Glutamatergic neuron (in vitro differentiated cells): ENCODE measurements around the gene COTL1. TPM values are rescaled to one million over a fixed set of nuclear protein-coding genes. Genes with fewer than 3 reads are reported as not detected.

Source experiments
- DNase-seq: peaks from one replicate; pipeline ENCODE4 v3.0.0; 2022
- H3K27ac Mint-ChIP-seq: one replicate; pipeline ENCODE4 v1.8.0; 2020; ENCODE audit warnings: mild to moderate bottlenecking, mixed read lengths, inconsistent platforms; ENCODE audit not compliant: unreplicated experiment
- H3K27me3 Mint-ChIP-seq: one replicate; pipeline ENCODE4 v1.8.0; 2020; ENCODE audit warnings: mild to moderate bottlenecking, moderate library complexity, mixed read lengths, inconsistent platforms; ENCODE audit not compliant: unreplicated experiment
- H3K36me3 Mint-ChIP-seq: one replicate; pipeline ENCODE4 v1.8.0; 2020; ENCODE audit warnings: mild to moderate bottlenecking, mixed read lengths, inconsistent platforms; ENCODE audit not compliant: unreplicated experiment
- H3K4me1 Mint-ChIP-seq: one replicate; pipeline ENCODE4 v1.8.0; 2020; ENCODE audit warnings: mild to moderate bottlenecking, low read depth, mixed read lengths, inconsistent platforms; ENCODE audit not compliant: unreplicated experiment
- H3K4me3 Mint-ChIP-seq: one replicate; pipeline ENCODE4 v1.8.0; 2020; ENCODE audit warnings: mild to moderate bottlenecking, mixed read lengths, inconsistent platforms; ENCODE audit not compliant: unreplicated experiment
- H3K9me3 Mint-ChIP-seq: one replicate; pipeline ENCODE4 v1.8.0; 2020; ENCODE audit warnings: mild to moderate bottlenecking, moderate library complexity, mixed read lengths, inconsistent platforms; ENCODE audit not compliant: unreplicated experiment
- CTCF ChIP-seq: fragments of 200-600 bp; sonication (generic); IDR thresholded peaks from one replicate; pipeline ENCODE4 v1.5.0; 2021; ENCODE audit not compliant: partially characterized antibody, unreplicated experiment
- total RNA-seq: library from RNA; stranded (reverse); fragmentation: NEBNext Ultra II Directional; extraction: Animal tissue kit (Norgen Biotek cat#: 25700); gene quantifications from one replicate; pipeline ENCODE4 v1.2.1, GENCODE V29; 2021; ENCODE audit not compliant: unreplicated experiment

COTL1 gene
- total RNA-seq, 1 donor from 2014 or later = 545 TPM

GRCh38 chr16:84585886-84586285 is 32.0 kb downstream of the COTL1 start:
- DNase-seq = peak; percentile 78
- Mint-ChIP-seq H3K27ac (peak overlapping the region; percentile 5), H3K27me3 (peaks cover 9% of the 10 kb centered on the region), H3K9me3 (peaks cover 3% of the 10 kb centered on the region), H3K36me3 (no peaks in the 10 kb centered on the region), H3K4me3 (peak overlapping the region; percentile 11), H3K4me1 (peaks cover 18% of the 10 kb centered on the region)
- TF ChIP-seq CTCF = no peak

DNA sequence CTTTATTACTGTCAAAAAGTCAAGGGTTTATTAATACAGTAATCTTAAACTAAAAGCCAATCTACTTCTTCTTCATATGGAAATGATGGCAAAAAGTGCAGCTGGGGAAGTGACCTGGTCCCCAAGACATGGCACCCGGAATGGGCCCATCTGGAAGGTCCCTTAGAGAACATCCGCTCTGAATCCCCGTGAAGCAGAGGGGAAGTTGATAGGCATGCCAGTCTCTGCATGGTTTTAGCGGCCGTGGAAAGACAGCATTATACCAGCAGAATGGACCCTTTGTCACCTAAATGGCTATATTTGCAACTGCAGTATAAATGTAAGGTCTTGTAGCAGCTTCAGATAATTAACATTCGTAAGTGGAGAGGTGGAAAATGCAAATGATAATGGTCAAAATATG is 32.4 kb downstream of the COTL1 start:
- Mint-ChIP-seq H3K4me1 (peaks cover 18% of the 10 kb centered on the region), H3K27me3 (peaks cover 9% of the 10 kb centered on the region), H3K27ac (no peak overlapping the region), H3K4me3 (no peak overlapping the region), H3K36me3 (no peaks in the 10 kb centered on the region), H3K9me3 (peaks cover 3% of the 10 kb centered on the region)
- no peak for DNase-seq
- TF ChIP-seq CTCF = no peak

DNA sequence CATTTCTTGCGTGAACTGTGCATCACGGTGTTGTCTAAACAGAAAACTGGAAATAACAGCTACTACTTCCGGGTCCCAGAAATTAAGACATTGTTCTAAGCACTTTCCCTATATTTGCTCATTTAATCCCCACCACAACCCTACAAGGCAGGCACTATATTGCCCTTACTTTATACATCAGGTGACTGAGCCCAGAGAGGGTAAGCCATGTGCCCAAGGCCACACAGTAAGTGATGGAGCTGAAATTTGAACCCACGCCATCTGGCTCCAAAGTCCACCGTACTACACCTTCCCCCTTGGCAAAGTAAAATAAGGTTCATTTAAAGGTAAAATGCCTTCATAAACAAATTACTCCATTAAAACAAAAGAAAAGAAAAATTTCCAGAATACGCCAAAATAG is 33.2 kb downstream of the COTL1 start:
- Mint-ChIP-seq H3K27ac (no peak overlapping the region), H3K27me3 (peaks cover 10% of the 10 kb centered on the region), H3K36me3 (no peaks in the 10 kb centered on the region), H3K4me3 (no peak overlapping the region), H3K9me3 (peaks cover 3% of the 10 kb centered on the region), H3K4me1 (peaks cover 17% of the 10 kb centered on the region)
- DNase-seq = no peak
- no peak for TF ChIP-seq CTCF

DNA sequence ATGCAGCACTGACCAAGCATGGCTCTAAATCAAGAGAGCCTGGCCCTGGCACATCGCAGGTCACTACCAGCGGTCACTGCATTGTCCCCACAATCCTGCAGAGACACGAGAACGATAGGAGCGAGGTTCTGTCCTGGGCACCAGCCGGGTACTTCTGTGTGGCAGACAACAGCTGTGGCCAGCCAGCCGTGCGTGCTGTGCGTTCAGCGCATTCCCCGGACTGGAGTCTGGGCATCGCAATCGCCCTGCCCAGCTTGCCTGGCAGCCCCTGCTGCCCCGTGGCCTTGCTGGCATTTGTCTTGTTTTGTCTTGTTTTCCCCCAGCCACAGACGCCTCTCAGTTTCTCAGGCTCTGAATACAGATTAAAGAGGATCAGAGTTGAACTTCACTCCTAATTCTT is 33.9 kb downstream of the COTL1 start:
- Mint-ChIP-seq H3K9me3 (peaks cover 3% of the 10 kb centered on the region), H3K4me1 (peaks cover 17% of the 10 kb centered on the region), H3K27me3 (peaks cover 11% of the 10 kb centered on the region), H3K27ac (no peak overlapping the region), H3K4me3 (no peak overlapping the region), H3K36me3 (no peaks in the 10 kb centered on the region)
- no peak for DNase-seq
- no peak for TF ChIP-seq CTCF

- no peak for TF ChIP-seq CTCF
- DNase-seq = no peak
- Mint-ChIP-seq H3K27ac (peak overlapping the region; percentile 64), H3K4me3 (no peak overlapping the region), H3K9me3 (peaks cover 3% of the 10 kb centered on the region), H3K4me1 (peaks cover 18% of the 10 kb centered on the region), H3K36me3 (peaks cover 5% of the 10 kb centered on the region), H3K27me3 (peaks cover 15% of the 10 kb centered on the region)
These were observed 34.8 kb downstream of the COTL1 start for GRCh38 chr16:84582958-84583516.
